ENCODE results near the gene NCAPG2.
A peak's percentile ranks its signal among the peaks of the same experiment; 100 is the strongest.

Gene NCAPG2

DNA sequence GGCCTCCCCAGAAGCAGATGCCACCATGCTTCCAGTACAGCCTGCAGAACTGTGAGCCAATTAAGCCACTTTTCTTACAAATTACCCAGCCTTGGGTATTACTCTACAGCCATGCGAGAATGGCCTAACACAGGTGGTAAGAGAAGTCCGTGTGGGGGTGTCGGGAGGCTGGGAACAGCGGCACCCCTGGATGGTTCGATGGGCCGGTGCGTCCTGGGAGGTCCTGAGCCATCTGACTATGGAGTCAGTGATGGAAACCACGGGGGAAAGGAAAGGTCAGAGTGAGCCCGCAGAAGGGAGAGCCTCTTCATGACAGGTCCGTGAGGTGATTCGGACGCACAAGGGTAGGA lies 114.4 kb downstream of the NCAPG2 start:
- no peak overlapping the region for H3K4me3 ChIP-seq (ENCODE audit: low read depth in 1 of 2, low read length in 2 of 2)
- peaks cover 11% of the 10 kb centered on the region for H3K27me3 ChIP-seq (ENCODE audit: low read depth, low read length)
- peaks cover 0 to 8% of the 10 kb centered on the region in 2 donors for H3K9me3 ChIP-seq (ENCODE audit: control insufficient read depth in 1 of 2, low read length in 2 of 2)
- H3K27ac ChIP-seq (ENCODE audit: low read length), result no peak overlapping the region
- no peaks in the 10 kb centered on the region for H3K36me3 ChIP-seq (ENCODE audit: control insufficient read depth in 1 of 2, insufficient read depth in 2 of 2, low read length in 2 of 2)
- peaks cover 4 to 20% of the 10 kb centered on the region in 2 donors for H3K4me1 ChIP-seq (ENCODE audit: control insufficient read depth in 1 of 2, insufficient read depth in 2 of 2, low read length in 2 of 2)

DNA sequence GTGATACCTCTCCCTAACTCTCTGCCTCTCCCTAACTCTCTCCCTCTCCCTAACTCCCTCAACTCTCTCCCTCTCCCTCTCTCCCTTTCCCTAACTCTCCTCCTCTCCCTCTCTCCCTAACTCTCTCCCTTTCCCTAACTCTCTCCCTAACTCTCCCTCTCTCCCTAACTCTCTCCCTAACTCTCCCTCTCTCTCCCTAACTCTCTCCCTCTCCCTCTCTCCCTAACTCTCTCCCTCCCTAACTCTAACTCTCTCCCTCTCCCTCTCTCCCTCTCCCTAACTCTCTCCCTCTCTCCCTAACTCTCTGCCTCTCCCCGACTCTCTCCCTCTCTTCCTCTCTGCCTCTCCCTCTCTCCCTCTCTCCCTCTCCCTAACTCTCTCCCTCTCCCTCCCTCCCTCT lies 115.0 kb downstream of the NCAPG2 start:
- Histone ChIP-seq H3K4me1 (ENCODE audit: control insufficient read depth in 1 of 2, insufficient read depth in 2 of 2, low read length in 2 of 2) (peaks cover 4 to 20% of the 10 kb centered on the region in 2 donors), H3K27me3 (ENCODE audit: low read depth, low read length) (peaks cover 15% of the 10 kb centered on the region), H3K9me3 (ENCODE audit: control insufficient read depth in 1 of 2, low read length in 2 of 2) (peaks cover 0 to 8% of the 10 kb centered on the region in 2 donors), H3K36me3 (ENCODE audit: control insufficient read depth in 1 of 2, insufficient read depth in 2 of 2, low read length in 2 of 2) (no peaks in the 10 kb centered on the region), H3K4me3 (ENCODE audit: low read depth in 1 of 2, low read length in 2 of 2) (no peak overlapping the region), H3K27ac (ENCODE audit: low read length) (no peak overlapping the region)

- Histone ChIP-seq H3K4me3 (ENCODE audit: low read depth in 1 of 2, low read length in 2 of 2) (no peak overlapping the region), H3K4me1 (ENCODE audit: control insufficient read depth in 1 of 2, insufficient read depth in 2 of 2, low read length in 2 of 2) (peaks cover 4 to 20% of the 10 kb centered on the region in 2 donors), H3K9me3 (ENCODE audit: control insufficient read depth in 1 of 2, low read length in 2 of 2) (peaks cover 0 to 8% of the 10 kb centered on the region in 2 donors), H3K36me3 (ENCODE audit: control insufficient read depth in 1 of 2, insufficient read depth in 2 of 2, low read length in 2 of 2) (no peaks in the 10 kb centered on the region), H3K27me3 (ENCODE audit: low read depth, low read length) (peaks cover 15% of the 10 kb centered on the region), H3K27ac (ENCODE audit: low read length) (no peak overlapping the region)
Measured at GRCh38 chr7:158588878-158589442, 115.6 kb downstream of the NCAPG2 start.

DNA sequence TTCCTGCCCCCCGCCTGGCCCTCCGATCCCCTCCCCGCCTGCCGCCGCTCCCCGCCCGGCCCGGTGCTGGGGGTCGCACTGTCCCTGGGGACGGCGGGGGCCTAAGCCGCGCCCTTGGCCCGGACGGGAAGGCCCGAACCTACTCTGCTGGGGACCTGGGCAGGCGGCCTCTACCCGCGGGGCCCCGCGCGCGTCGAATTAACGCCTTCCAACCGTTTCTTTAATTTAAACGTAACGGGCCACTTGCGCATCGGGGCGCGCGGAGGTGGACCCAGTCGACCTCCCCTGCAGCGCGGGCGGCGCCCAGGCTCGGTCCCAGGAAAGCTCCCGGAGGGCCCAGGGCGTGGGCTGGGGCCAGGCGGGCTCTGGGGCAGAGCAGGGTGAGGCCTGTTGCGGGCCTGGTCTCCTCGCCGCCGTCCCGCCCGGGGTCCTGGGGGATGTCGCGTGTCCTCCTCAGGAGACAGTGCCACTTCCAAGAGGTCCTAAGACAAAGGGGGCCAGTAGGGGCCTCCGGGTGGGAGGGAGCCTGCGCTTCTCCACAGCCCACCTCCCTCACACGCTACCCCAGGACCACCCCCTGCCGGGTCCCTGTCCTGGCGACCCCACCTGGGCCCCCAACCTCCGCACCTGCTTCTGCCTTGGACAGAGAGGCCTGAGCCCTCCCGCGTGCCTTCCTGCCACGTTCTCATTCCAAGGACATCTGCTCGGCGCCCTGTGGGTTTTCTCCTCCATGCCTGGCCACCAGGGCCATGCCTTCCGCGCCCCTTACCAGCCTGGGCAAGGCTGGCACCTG lies 116.3 kb downstream of the NCAPG2 start:
- peaks cover 4 to 20% of the 10 kb centered on the region in 2 donors for H3K4me1 ChIP-seq (ENCODE audit: control insufficient read depth in 1 of 2, insufficient read depth in 2 of 2, low read length in 2 of 2)
- peaks cover 21% of the 10 kb centered on the region for H3K27me3 ChIP-seq (ENCODE audit: low read depth, low read length)
- H3K4me3 ChIP-seq (ENCODE audit: low read depth in 1 of 2, low read length in 2 of 2), result peak overlapping the region in 1 of 2 donors; percentile 41
- H3K27ac ChIP-seq (ENCODE audit: low read length), result no peak overlapping the region
- peaks cover 0 to 8% of the 10 kb centered on the region in 2 donors for H3K9me3 ChIP-seq (ENCODE audit: control insufficient read depth in 1 of 2, low read length in 2 of 2)
- no peaks in the 10 kb centered on the region for H3K36me3 ChIP-seq (ENCODE audit: control insufficient read depth in 1 of 2, insufficient read depth in 2 of 2, low read length in 2 of 2)

DNA sequence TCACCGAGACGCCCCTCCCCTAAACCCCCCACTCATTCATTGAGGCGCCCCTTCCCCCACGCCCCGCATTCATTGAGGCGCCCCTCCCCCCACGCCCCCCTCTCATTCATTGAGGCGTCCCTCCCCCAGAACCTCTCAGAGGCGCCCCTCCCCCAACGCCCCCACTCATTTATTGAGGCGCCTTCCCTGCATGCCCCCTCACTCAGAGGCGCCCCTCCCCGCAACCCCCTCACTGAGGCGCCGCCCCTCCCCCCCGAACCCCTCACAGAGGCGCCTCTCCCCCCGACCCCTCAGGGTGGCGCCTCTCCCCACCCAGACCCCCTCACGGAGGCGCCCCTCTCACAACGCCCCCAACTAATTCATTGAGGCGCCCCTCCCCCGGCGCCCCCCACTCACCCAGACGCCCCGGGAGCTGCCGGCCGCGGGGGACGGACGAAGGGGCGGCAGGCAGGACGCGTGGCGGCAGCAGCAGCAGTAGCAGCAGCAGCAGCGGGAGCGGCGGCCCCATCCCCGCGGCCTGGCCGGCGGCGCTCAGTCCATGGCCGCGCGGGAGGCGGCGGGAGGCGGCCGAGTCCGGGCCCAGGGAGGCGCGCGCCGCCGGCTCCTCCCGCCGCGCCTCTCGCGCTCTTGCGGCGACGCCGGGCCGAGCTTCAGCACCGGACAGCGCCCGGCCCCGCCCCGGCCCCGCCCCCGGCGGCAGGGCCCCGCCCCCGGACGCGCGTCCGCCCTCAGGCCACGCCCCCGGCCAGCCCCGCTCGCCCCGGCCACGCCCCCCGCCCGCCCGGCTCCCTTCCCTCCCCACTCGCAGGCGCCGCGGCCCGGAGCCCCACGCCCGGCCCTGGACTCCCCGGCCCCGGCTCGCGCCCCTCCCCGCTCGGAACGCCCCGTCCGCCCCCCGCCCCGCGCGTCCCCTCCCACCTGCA lies 117.2 kb downstream of the NCAPG2 start, which contains the start of gene PTPRN2:
TSS of gene PTPRN2 (minus strand) at position 662 of the 923 bp plus-strand sequence.
- no peaks in the 10 kb centered on the region for H3K36me3 ChIP-seq (ENCODE audit: control insufficient read depth in 1 of 2, insufficient read depth in 2 of 2, low read length in 2 of 2)
- no peaks in the 10 kb centered on the region for H3K9me3 ChIP-seq (ENCODE audit: control insufficient read depth in 1 of 2, low read length in 2 of 2)
- H3K27me3 ChIP-seq (ENCODE audit: low read depth, low read length), result peaks cover 25% of the 10 kb centered on the region
- H3K4me3 ChIP-seq (ENCODE audit: low read depth in 1 of 2, low read length in 2 of 2), result peak within 1 kb of the TSS in 1 of 2 donors; percentile 42
- no peak within 1 kb of the TSS for H3K27ac ChIP-seq (ENCODE audit: low read length)
- peaks cover 4 to 20% of the 10 kb centered on the region in 2 donors for H3K4me1 ChIP-seq (ENCODE audit: control insufficient read depth in 1 of 2, insufficient read depth in 2 of 2, low read length in 2 of 2)

DNA sequence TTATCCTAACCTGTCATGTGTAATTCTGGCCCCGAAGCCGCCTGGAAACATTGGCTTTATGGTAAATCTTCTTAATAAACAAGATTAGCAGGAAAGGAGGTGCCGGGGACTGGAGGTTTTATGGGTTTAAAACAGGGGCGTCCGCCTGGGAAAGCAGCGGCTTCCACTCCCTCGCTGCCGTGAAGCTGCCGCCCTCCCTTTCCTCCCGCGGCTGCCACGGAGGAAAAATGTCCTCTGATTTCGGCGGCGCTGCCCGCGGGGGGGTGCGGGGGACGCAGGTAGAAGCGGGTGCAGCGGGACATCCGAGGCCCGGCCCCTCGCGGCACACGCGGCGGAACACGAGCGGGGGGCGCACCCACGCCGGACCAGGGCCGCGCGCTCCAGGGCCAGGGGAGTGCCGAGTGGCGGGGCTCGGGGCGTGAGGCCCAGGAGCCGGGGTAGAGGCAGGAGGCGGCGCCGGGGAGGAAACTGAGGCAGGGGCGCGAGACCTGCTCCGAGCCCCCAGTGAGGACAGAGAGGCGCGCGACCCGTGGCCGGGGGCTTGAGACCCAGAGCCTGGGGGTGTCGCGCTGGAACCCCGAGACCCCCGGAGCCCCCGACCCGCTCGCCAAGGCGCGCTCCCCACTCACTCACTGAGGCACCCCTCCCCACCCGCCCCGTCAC lies 118.0 kb downstream of the NCAPG2 start:
- peak overlapping the region in 1 of 2 donors; percentile 42 for H3K4me3 ChIP-seq (ENCODE audit: low read depth in 1 of 2, low read length in 2 of 2)

GRCh38 chr7:158585721-158586498 lies 118.7 kb downstream of the NCAPG2 start:
- H3K4me3 ChIP-seq (ENCODE audit: low read depth in 1 of 2, low read length in 2 of 2), result peak overlapping the region in 1 of 2 donors; percentile 42
- H3K27ac ChIP-seq (ENCODE audit: low read length), result no peak overlapping the region
- H3K36me3 ChIP-seq (ENCODE audit: control insufficient read depth in 1 of 2, insufficient read depth in 2 of 2, low read length in 2 of 2), result no peaks in the 10 kb centered on the region
- H3K4me1 ChIP-seq (ENCODE audit: control insufficient read depth in 1 of 2, insufficient read depth in 2 of 2, low read length in 2 of 2), result peaks cover 4 to 20% of the 10 kb centered on the region in 2 donors
- no peaks in the 10 kb centered on the region for H3K9me3 ChIP-seq (ENCODE audit: control insufficient read depth in 1 of 2, low read length in 2 of 2)
- peaks cover 25% of the 10 kb centered on the region for H3K27me3 ChIP-seq (ENCODE audit: low read depth, low read length)

More for the DNA sequence above, 118.0 kb downstream of the NCAPG2 start:
- H3K36me3 ChIP-seq (ENCODE audit: control insufficient read depth in 1 of 2, insufficient read depth in 2 of 2, low read length in 2 of 2), result no peaks in the 10 kb centered on the region
- H3K27me3 ChIP-seq (ENCODE audit: low read depth, low read length), result peaks cover 25% of the 10 kb centered on the region
- H3K4me1 ChIP-seq (ENCODE audit: control insufficient read depth in 1 of 2, insufficient read depth in 2 of 2, low read length in 2 of 2), result peaks cover 4 to 20% of the 10 kb centered on the region in 2 donors
- H3K27ac ChIP-seq (ENCODE audit: low read length), result no peak overlapping the region
- no peaks in the 10 kb centered on the region for H3K9me3 ChIP-seq (ENCODE audit: control insufficient read depth in 1 of 2, low read length in 2 of 2)

GRCh38 chr7:158584407-158584806 lies 120.2 kb downstream of the NCAPG2 start:
- H3K27ac ChIP-seq (ENCODE audit: low read length), result no peak overlapping the region
- peaks cover 8 to 11% of the 10 kb centered on the region in 2 donors for H3K9me3 ChIP-seq (ENCODE audit: control insufficient read depth in 1 of 2, low read length in 2 of 2)
- H3K4me1 ChIP-seq (ENCODE audit: control insufficient read depth in 1 of 2, insufficient read depth in 2 of 2, low read length in 2 of 2), result peaks cover 4 to 20% of the 10 kb centered on the region in 2 donors
- no peaks in the 10 kb centered on the region for H3K36me3 ChIP-seq (ENCODE audit: control insufficient read depth in 1 of 2, insufficient read depth in 2 of 2, low read length in 2 of 2)
- no peak overlapping the region for H3K4me3 ChIP-seq (ENCODE audit: low read depth in 1 of 2, low read length in 2 of 2)
- H3K27me3 ChIP-seq (ENCODE audit: low read depth, low read length), result peaks cover 25% of the 10 kb centered on the region

DNA sequence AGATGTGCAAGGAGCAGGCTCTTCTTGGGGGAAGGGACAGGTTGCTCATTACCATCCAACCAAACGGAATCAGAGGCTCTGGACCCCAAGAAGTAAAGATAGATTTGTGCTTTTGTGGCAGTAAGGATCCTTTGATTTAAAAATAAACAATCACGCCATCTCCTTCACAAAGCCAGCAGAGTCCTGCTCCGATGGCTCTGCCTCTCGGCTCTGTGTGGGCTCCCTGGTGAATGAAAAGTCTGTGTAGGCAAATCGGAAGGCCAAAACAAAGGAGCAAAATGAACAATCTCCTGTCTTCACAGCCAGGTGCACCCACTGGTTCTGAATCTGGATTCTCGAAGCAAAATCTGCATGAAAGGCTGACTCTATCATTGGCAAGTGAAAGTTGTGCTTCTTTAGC lies 120.8 kb downstream of the NCAPG2 start:
- no peak overlapping the region for H3K4me3 ChIP-seq (ENCODE audit: low read depth in 1 of 2, low read length in 2 of 2)
- peaks cover 4 to 20% of the 10 kb centered on the region in 2 donors for H3K4me1 ChIP-seq (ENCODE audit: control insufficient read depth in 1 of 2, insufficient read depth in 2 of 2, low read length in 2 of 2)
- no peaks in the 10 kb centered on the region for H3K36me3 ChIP-seq (ENCODE audit: control insufficient read depth in 1 of 2, insufficient read depth in 2 of 2, low read length in 2 of 2)
- no peak overlapping the region for H3K27ac ChIP-seq (ENCODE audit: low read length)
- peaks cover 10 to 14% of the 10 kb centered on the region in 2 donors for H3K9me3 ChIP-seq (ENCODE audit: control insufficient read depth in 1 of 2, low read length in 2 of 2)
- H3K27me3 ChIP-seq (ENCODE audit: low read depth, low read length), result peaks cover 25% of the 10 kb centered on the region

GRCh38 chr7:158583143-158583542 lies 121.5 kb downstream of the NCAPG2 start:
- H3K4me1 ChIP-seq (ENCODE audit: control insufficient read depth in 1 of 2, insufficient read depth in 2 of 2, low read length in 2 of 2), result peaks cover 4 to 18% of the 10 kb centered on the region in 2 donors
- H3K27ac ChIP-seq (ENCODE audit: low read length), result no peak overlapping the region
- peaks cover 10 to 14% of the 10 kb centered on the region in 2 donors for H3K9me3 ChIP-seq (ENCODE audit: control insufficient read depth in 1 of 2, low read length in 2 of 2)
- no peaks in the 10 kb centered on the region for H3K36me3 ChIP-seq (ENCODE audit: control insufficient read depth in 1 of 2, insufficient read depth in 2 of 2, low read length in 2 of 2)
- H3K4me3 ChIP-seq (ENCODE audit: low read depth in 1 of 2, low read length in 2 of 2), result no peak overlapping the region
- H3K27me3 ChIP-seq (ENCODE audit: low read depth, low read length), result peaks cover 25% of the 10 kb centered on the region

Data from muscle layer of duodenum (tissue), 2 donors.